Thoracic aorta (tissue), 2 donors: ENCODE data around the gene SLC52A1. TPM values are rescaled to one million over a fixed set of nuclear protein-coding genes. Genes with fewer than 3 reads are reported as not detected.

ENCODE experiments used
- ATAC-seq: fragments of 150-250 bp; one replicate; pipeline ENCODE4 v1.8.0; 2017; ENCODE audit warnings: low read depth; ENCODE audit not compliant: insufficient number of reproducible peaks, low FRiP score
- DNase-seq: peaks from one replicate; pipeline ENCODE4 v3.0.0-alpha.2; 2020; ENCODE audit warnings: low spot score
- H3K27ac ChIP-seq, 2 donors: fragments of 200-600 bp; sonication (generic); 1 replicate in 1 of 2; 2 replicates in 1 of 2; pipeline ENCODE4 v1.5.1; 2016; ENCODE audit warnings: mild to moderate bottlenecking in 2 of 2, moderate library complexity in 2 of 2
- H3K27me3 ChIP-seq: fragments of 200-600 bp; sonication (generic); replicated peaks from 2 replicates; pipeline ENCODE4 v1.6.0; 2016; ENCODE audit warnings: mild to moderate bottlenecking; ENCODE audit not compliant: insufficient read depth
- H3K36me3 ChIP-seq: fragments of 200-600 bp; sonication (generic); one replicate; pipeline ENCODE4 v1.5.1; 2016
- H3K4me1 ChIP-seq, 2 donors: fragments of 200-600 bp; sonication (generic); 1 replicate in 1 of 2; 2 replicates in 1 of 2; pipeline versions ENCODE4 v1.5.1 to v1.6.0; 2016; ENCODE audit warnings: low read depth in 2 of 2, mild to moderate bottlenecking in 1 of 2; ENCODE audit not compliant: control insufficient read depth in 1 of 2
- H3K4me3 ChIP-seq: fragments of 200-600 bp; sonication (generic); 2 replicates; pipeline ENCODE4 v1.5.1; 2016; ENCODE audit warnings: mild to moderate bottlenecking
- H3K9me3 ChIP-seq: fragments of 200-600 bp; sonication (generic); 2 replicates; pipeline ENCODE4 v1.5.1; 2016
- CTCF ChIP-seq: fragments of 200-600 bp; sonication (generic); IDR thresholded peaks from one replicate; pipeline ENCODE4 v1.5.1; 2019; ENCODE audit warnings: antibody characterized with exemption
- total RNA-seq, 2 donors: library from RNA; depleted of rRNA; stranded (reverse); fragments of >200 nt; gene quantifications; one replicate each; pipeline versions ENCODE4 v1.1.0 to v1.2.3, GENCODE V29; 2016

Gene SLC52A1
- total RNA-seq, 2 donors from 2014 or later = not detected

DNA sequence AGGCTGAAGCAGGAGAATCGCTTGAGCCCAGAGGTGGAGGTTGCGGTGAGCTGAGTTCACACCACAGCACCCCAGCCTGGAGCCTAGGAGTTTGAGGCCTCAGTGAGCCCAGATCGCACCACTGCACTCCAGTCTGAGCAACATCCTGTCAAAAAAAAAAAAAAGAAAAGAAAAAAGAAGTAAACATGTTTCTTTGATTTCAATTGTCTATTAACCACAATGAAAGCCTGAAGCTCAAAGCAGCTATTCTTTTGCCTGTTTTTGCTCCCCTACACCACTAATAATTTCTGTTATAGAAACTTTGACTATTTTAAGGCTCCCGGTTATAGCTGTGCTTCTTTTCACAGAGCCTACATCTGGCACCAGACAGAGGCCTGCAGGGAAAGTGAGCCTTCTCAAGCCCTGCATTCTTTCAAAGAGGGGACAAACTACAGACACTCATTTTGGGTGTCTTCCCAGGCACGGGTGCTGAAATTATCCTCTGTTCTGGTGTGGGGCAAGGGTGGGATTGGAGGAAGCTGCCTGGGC, 14.2 kb upstream of the SLC52A1 start:
- TF ChIP-seq CTCF = no peak
- Histone ChIP-seq H3K27ac (no peak overlapping the region), H3K4me1 (no peaks in the 10 kb centered on the region), H3K36me3 (no peaks in the 10 kb centered on the region), H3K4me3 (no peak overlapping the region), H3K27me3 (no peaks in the 10 kb centered on the region), H3K9me3 (no peaks in the 10 kb centered on the region)
- DNase-seq (no peak), ATAC-seq (no peak)

DNA sequence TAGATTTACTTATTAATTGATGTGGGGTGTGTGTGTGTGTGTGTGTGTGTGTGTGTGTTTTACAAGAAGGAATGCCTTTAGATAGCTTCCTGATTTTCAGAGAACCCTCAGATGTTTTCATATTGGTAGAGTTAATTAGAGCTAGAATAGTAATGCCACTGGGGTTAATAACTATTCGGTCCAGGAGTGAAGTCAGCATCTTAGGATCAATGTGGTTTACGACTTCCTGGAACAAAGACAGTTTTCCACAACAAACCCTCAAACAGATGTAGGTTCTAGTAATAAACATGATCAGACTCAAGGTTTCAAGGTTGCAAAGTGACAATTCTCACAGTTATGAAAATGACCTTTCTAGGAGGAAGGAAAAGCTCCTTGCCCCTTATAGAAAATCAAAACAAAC, 12.2 kb upstream of the SLC52A1 start:
- Histone ChIP-seq H3K4me3 (no peak overlapping the region), H3K9me3 (no peaks in the 10 kb centered on the region), H3K4me1 (no peaks in the 10 kb centered on the region), H3K27ac (no peak overlapping the region), H3K27me3 (no peaks in the 10 kb centered on the region), H3K36me3 (no peaks in the 10 kb centered on the region)
- DNase-seq (no peak), ATAC-seq (no peak)
- no peak for TF ChIP-seq CTCF

DNA sequence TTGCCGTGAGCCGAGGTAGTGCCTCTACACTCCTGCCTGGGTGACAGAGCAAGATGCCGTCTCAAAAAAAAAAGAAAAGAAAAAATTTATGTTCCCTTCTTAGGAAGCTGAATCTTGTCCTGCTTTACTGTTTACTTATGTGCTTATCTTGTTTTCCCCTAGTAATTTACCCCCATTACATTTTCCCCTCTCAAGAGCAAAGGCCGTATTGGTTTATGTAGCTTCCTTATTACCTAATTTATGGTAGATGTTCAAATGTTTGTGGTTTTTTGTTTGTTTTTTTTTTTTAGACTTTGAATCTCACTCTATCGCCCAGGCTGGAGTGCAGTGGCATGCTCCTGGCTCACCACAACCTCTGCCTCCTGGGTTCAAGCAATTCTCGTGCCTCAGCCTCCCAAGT, 10.3 kb upstream of the SLC52A1 start:
- no peak for ATAC-seq
- no peaks in the 10 kb centered on the region for H3K9me3 ChIP-seq
- H3K36me3 ChIP-seq = no peaks in the 10 kb centered on the region
- TF ChIP-seq CTCF = no peak
- H3K27ac ChIP-seq = no peak overlapping the region
- no peak overlapping the region for H3K4me3 ChIP-seq
- DNase-seq = no peak
- no peaks in the 10 kb centered on the region for H3K27me3 ChIP-seq
- H3K4me1 ChIP-seq = no peaks in the 10 kb centered on the region

GRCh38 chr17:5044630-5045029, 9.4 kb upstream of the SLC52A1 start:
- ATAC-seq (no peak), DNase-seq (no peak)
- Histone ChIP-seq H3K36me3 (no peaks in the 10 kb centered on the region), H3K27ac (no peak overlapping the region), H3K9me3 (no peaks in the 10 kb centered on the region), H3K4me1 (no peaks in the 10 kb centered on the region), H3K4me3 (no peak overlapping the region), H3K27me3 (no peaks in the 10 kb centered on the region)
- TF ChIP-seq CTCF = no peak

DNA sequence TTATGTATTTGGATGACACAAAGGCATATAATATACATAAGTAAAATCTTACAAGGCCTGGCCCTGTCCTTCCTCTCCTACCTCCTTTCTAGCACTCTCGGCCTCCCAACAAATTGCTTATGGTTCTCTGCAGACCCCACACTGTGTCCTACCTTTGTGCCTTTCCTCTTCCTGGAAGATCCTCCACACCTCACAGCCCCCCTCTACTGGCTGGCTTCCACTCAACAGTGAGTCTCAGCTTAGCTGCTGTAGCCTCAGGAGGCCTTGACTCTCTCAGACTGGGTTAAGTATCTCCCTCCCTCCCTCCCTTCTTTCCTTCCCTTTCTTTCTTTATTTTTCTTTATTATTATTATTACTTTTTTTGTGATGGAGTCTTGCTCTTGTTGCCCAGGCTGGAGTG, 8.3 kb upstream of the SLC52A1 start:
- H3K27me3 ChIP-seq = no peaks in the 10 kb centered on the region
- no peak overlapping the region for H3K4me3 ChIP-seq
- ATAC-seq (no peak), DNase-seq (no peak)
- TF ChIP-seq CTCF = no peak
- no peaks in the 10 kb centered on the region for H3K4me1 ChIP-seq
- no peak overlapping the region for H3K27ac ChIP-seq
- no peaks in the 10 kb centered on the region for H3K9me3 ChIP-seq
- H3K36me3 ChIP-seq = no peaks in the 10 kb centered on the region
